Naive thymus-derived CD8-positive, alpha-beta T cell (primary cell): ENCODE data around the gene ESPN. TPM values are rescaled to one million over a fixed set of nuclear protein-coding genes. Genes with fewer than 3 reads are reported as not detected.
A peak's percentile ranks its signal among the peaks of the same experiment; 100 is the strongest.
"Not testable (repeated sequence)": the region's sequence is repeated elsewhere in the genome, so short reads cannot be mapped to it uniquely, and the experiment has no call there.

Experiments used
- ATAC-seq, 2 donors: fragments of 150-1000 bp; cut with Tn5 transposase in 1 of 2; sonication (Bioruptor Pico), chemical (Tn5 transposase) in 1 of 2; 1 replicate in 1 of 2; 2 replicates in 1 of 2; pipeline ENCODE4 v1.10.0; 2021; ENCODE audit warnings: mild to moderate bottlenecking in 2 of 2, moderate library complexity in 2 of 2
- POLR2A ChIA-PET: fragments of 350-600 bp; sonication (Branson Sonifier 250); formaldehyde crosslinking; loops from one replicate; lab custom pipeline; 2021; ENCODE audit warnings: antibody characterized with exemption; lab: Charles Lee
- DNase-seq, 10 donors: peaks; one replicate each; pipeline versions ENCODE4 v3.0.0 to v3.0.0-alpha.2; 2020 to 2022
- H3K27ac Mint-ChIP-seq, 10 donors: one replicate each; pipeline ENCODE4 v1.8.0; 2020 to 2022; ENCODE audit warnings: mild to moderate bottlenecking in 10 of 10, mixed read lengths in 10 of 10, moderate library complexity in 4 of 10, inconsistent platforms in 1 of 10
- H3K27me3 Mint-ChIP-seq, 5 donors: one replicate each; pipeline ENCODE4 v1.8.0; 2021 to 2022; ENCODE audit warnings: mixed read lengths in 5 of 5
- H3K36me3 Mint-ChIP-seq, 3 donors: one replicate each; pipeline ENCODE4 v1.8.0; 2020 to 2022; ENCODE audit warnings: mixed read lengths in 3 of 3, mild to moderate bottlenecking in 2 of 3, inconsistent platforms in 1 of 3
- H3K4me1 Mint-ChIP-seq, 4 donors: one replicate each; pipeline ENCODE4 v1.8.0; 2021 to 2022; ENCODE audit warnings: mixed read lengths in 4 of 4
- H3K4me3 Mint-ChIP-seq, 10 donors: one replicate each; pipeline ENCODE4 v1.8.0; 2020 to 2022; ENCODE audit warnings: mild to moderate bottlenecking in 10 of 10, mixed read lengths in 10 of 10, moderate library complexity in 6 of 10, inconsistent platforms in 1 of 10
- H3K9me3 Mint-ChIP-seq, 9 donors: one replicate each; pipeline ENCODE4 v1.8.0; 2020 to 2022; ENCODE audit warnings: mixed read lengths in 9 of 9, mild to moderate bottlenecking in 3 of 9, inconsistent platforms in 1 of 9, moderate library complexity in 1 of 9
- polyA plus RNA-seq, 3 donors: library from polyadenylated mRNA; unstranded; fragments of 300-500 nt; fragmentation: Illumina TruSeq; gene quantifications; one replicate each; pipeline ENCODE4 v1.2.3, GENCODE V29; 2021
- total RNA-seq, 8 experiments: library from RNA in 2 of 8; stranded (reverse) in 2 of 8; gene quantifications; one replicate each; pipeline ENCODE4 v1.2.3 and lab custom pipeline; 2021 to 2026

The ESPN gene
- total and polyA plus RNA-seq, 5 experiments from 2014 or later, result 0.12 to 2.4 (median 0.81) TPM

DNA sequence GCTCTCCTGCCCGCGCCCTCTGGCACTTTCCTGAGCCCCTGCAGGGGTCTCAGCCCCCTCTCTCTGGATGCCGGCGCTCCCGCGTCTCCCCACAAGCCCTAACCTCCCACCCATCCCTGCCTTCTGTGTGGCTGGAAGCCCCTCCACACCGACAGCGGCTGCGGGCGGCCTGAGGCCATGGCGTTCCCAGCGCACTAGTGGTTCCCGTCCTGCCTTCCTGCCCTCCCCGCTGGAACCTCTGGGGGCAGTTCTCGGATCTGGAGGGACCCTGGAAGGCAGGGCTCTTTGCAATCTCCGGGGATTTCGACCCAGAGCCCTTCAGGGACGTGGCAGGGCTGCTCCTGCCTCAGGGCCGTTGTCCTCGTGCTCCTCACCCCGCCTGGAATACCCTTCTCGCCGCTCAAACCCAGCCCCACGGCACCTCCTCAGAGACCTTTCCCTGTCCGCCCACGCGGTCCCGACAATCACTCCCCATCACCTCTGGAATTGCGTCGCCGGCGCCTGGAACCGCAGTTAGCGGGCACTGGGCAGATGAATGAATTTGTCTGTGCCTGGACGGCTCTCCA lies 493 bp upstream of the ESPN start:
- H3K27me3 Mint-ChIP-seq, result peaks cover 7 to 70% (median 22%) of the 10 kb centered on the region in 5 donors

DNA sequence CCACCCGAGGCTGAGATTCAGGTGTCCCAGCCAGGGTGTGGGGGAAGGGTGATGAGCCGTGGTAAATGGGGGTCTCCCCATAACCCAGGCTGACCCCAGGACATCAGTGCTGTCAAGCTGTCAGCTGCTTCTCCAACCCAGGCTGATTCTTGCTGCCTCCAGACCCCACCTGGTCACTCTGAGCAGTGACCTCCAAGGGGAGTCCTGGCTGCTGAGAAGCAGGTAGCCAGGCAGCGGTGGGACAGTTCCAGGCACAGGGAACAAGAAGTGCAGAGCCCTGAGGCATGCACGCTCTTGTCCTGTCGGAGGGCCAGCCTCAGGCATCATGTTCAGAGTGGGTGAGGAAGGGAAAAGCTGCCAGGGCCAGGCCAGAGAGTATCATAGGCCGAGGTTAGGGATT lies 1.1 kb downstream of the ESPN start:
- H3K9me3 Mint-ChIP-seq, result no peaks in the 10 kb centered on the region
- ATAC-seq (no peak), DNase-seq (no peak)
- POLR2A ChIA-PET, result interaction anchor here (1.3 kb wide), 1 partner anchor 15 kb away, joined by 3 read pairs; no protein-coding TSS in a partner anchor
- H3K27me3 Mint-ChIP-seq, result peaks cover 7 to 61% (median 26%) of the 10 kb centered on the region in 5 donors
- H3K36me3 Mint-ChIP-seq, result no peaks in the 10 kb centered on the region
- H3K4me3 Mint-ChIP-seq, result peak overlapping the region in 4 of 10 donors; percentile 19 to 50 (median 44)
- H3K27ac Mint-ChIP-seq, result peak overlapping the region in 1 of 10 donors; percentile 62
- peaks cover 9 to 18% (median 14%) of the 10 kb centered on the region in 4 donors for H3K4me1 Mint-ChIP-seq

More for the DNA sequence above, 493 bp upstream of the ESPN start:
- ATAC-seq, result peak; percentile 18 to 24
- Mint-ChIP-seq H3K27ac (peak overlapping the region in 2 of 10 donors; percentile 38 to 70), H3K4me3 (peak overlapping the region; percentile 52 to 81 (median 70)), H3K4me1 (peaks cover 9 to 22% (median 18%) of the 10 kb centered on the region in 4 donors), H3K9me3 (no peaks in the 10 kb centered on the region), H3K36me3 (no peaks in the 10 kb centered on the region)
- POLR2A ChIA-PET, result interaction anchor here (1.4 kb wide), 1 partner anchor 35 kb away, joined by 3 read pairs; no protein-coding TSS in a partner anchor
- no peak for DNase-seq

DNA sequence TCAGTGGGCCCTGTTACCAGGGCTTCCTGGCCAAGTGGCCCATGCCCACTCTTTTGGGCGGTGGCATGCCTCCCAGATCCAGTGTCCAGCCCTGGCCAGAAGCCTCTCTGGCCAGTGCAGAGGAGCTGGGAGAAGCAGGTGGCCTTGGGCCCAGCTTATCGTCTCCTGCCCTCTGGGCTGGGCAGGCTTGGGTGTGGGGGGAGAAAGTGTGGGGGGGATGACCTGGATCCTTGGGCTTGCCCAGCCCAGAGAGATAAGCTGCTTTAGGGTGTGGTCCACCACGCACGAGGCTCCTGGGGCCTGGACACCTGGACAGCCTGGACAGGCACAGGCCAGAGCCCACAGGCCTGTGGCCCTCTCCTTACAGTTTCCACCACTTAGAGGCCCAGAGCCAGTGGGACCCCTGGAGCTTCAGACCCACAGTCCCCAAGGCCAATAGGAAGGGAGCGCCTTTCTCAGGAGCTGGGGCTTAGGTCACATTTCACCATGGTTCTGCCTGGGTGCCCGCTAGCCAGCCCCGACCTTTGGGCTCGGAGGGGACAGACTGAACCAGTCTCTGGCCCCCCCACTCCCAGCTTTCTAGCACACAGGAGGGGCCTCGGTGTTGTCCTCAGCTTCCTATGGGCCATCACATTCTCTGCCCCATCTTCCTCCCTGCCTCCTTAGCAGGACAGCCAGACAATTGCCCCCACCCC lies 1.8 kb downstream of the ESPN start:
- H3K36me3 Mint-ChIP-seq, result no peaks in the 10 kb centered on the region
- H3K27me3 Mint-ChIP-seq, result peaks cover 4 to 54% (median 24%) of the 10 kb centered on the region in 5 donors
- POLR2A ChIA-PET, result interaction anchor here (1.3 kb wide), 1 partner anchor 14 kb away, joined by 3 read pairs; no protein-coding TSS in a partner anchor
- ATAC-seq, result no peak
- peak overlapping the region in 2 of 10 donors; percentile 14 to 47 for H3K4me3 Mint-ChIP-seq
- no peaks in the 10 kb centered on the region for H3K9me3 Mint-ChIP-seq
- DNase-seq, result no peak
- H3K27ac Mint-ChIP-seq, result no peak overlapping the region
- H3K4me1 Mint-ChIP-seq, result peaks cover 9 to 14% (median 10%) of the 10 kb centered on the region in 4 donors

DNA sequence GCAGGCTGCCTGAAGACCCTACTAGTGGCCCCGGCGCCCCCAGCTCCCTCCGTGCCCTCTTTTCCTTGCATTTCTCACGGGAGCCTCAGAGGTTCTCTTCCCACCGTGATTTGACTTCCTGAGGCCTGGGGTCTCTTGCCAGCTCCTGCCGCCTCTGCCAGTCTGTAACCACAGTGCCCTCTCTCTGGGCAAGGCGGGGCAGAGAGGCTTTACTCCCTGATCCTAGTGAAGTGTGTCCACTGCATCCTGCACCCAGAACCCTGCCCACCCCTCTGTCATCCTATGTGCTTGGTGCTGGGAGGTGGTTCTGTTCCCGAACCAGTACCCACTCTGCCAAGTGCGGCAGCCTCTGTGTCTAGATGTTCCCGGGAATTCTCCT lies 2.4 kb downstream of the ESPN start:
- H3K27me3 Mint-ChIP-seq, result peaks cover 2 to 48% (median 19%) of the 10 kb centered on the region in 5 donors

DNA sequence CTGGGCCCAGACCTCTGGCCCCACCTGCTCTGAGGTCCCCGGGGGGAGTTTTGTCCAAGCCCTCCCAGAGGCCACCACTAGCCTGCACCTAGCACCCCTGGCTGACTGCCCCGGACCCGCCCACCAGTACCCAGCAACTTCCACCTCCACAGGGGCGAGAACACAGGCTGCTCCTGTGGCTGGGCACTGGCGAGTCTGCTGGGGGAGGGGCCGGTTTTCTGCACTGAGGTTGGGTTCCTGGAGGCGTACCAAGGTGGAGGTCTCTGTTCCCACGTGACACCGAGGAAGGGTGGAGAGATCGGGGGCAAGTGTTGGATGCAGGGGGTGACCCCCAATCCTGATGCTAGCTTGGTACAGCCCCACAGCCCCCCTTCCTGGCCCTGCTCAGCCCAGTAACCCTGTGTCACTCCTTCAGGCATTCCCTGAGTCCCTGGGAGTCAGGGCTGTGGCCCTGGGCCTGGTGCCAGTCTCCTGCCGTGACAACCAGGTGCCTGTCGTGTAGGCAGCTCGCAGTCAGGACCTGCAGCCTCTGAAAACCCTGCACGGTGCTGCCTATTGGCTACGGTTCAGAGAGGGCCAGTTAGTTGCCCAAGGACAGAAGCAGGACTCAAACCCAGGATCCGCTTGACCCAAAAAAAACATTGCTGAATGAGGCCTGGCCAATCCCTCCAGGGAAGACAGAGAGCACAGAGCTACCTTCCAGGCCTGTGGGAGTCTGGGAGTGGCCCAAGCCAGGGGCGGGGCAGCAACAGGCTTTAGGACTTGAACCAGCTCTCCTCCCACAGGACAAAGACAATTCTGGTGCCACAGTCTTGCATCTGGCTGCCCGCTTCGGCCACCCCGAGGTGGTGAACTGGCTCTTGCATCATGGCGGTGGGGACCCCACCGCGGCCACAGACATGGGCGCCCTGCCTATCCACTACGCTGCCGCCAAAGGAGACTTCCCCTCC lies 3.1 kb downstream of the ESPN start:
- Mint-ChIP-seq H3K4me3 (no peak overlapping the region), H3K27me3 (peaks cover under 1 to 42% (median 18%) of the 10 kb centered on the region in 5 donors), H3K27ac (peak overlapping the region in 1 of 10 donors; percentile 76), H3K4me1 (peaks cover 9 to 14% (median 10%) of the 10 kb centered on the region in 4 donors), H3K36me3 (no peaks in the 10 kb centered on the region), H3K9me3 (no peaks in the 10 kb centered on the region)
- POLR2A ChIA-PET, result no interaction called here
- DNase-seq (no peak), ATAC-seq (no peak)

More for the DNA sequence above, 2.4 kb downstream of the ESPN start:
- Mint-ChIP-seq H3K9me3 (no peaks in the 10 kb centered on the region), H3K4me1 (peaks cover 9 to 14% (median 10%) of the 10 kb centered on the region in 4 donors), H3K36me3 (no peaks in the 10 kb centered on the region), H3K27ac (no peak overlapping the region), H3K4me3 (peak overlapping the region in 1 of 10 donors; percentile 47)
- ATAC-seq, result no peak
- POLR2A ChIA-PET, result interaction anchor here (1.3 kb wide), 1 partner anchor 14 kb away, joined by 3 read pairs; no protein-coding TSS in a partner anchor
- no peak for DNase-seq

DNA sequence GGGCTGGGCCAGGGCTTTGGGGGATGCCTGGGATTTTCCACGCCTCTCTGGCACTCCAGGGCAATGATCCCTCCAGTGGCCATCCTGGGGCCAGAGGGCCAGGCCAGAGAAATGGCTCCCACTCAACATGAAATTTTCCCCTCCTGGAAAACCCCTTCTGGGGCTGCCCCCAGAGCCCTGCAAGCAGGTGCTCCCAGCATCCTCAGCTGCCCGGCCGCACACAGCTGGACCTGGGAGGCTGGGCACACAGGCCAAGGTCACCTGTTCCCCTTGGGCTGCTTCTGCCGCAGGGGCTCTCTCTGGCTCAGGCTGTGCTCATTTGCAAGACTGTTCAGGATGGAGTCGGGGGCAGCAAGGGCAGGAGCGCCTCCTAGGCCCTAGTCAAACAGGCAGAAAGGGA lies 3.9 kb downstream of the ESPN start:
- H3K9me3 Mint-ChIP-seq, H3K27ac Mint-ChIP-seq, H3K36me3 Mint-ChIP-seq, ATAC-seq, H3K4me3 Mint-ChIP-seq, POLR2A ChIA-PET, DNase-seq: not testable (repeated sequence)
- Mint-ChIP-seq H3K27me3 (peaks cover 0 to 36% (median 16%) of the 10 kb centered on the region in 5 donors), H3K4me1 (peaks cover 8 to 12% (median 9%) of the 10 kb centered on the region in 4 donors)

DNA sequence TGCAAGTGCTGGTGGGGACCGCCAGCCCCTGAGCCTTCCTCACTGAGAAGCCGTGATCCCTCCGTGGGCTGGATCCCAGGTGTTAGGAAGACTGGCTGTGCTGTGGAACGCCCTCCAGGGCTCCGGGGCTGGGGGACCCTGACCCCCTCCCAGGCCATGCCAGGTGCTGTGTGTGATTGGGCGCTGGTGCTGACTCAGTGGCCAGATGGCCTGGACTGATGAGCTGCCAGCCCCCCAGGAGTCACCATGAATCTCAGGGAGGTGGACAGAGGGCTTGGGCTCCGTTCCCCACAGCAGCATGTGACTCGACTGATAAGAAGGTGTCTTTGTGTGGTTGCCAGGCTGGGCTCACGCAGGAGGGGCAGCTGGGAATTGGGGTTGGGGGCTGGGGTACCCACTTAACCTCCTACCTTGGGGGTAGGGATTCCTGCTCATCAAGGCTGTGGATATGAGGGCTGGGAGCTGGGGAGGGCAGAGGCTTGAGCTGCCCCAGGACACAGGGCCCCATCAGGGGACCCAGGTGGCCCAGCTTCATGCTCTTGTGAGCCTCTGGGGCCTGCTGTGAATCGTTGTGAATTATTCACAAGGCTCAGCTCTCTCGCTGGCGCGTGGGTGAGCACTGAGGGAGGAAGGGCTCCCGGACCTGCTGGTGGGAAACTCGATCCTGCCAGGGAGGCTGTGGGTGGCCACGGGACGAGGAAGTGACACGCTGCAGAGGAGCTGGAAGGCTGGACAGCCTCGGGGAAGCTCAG lies 5.3 kb downstream of the ESPN start:
- H3K4me1 Mint-ChIP-seq, POLR2A ChIA-PET, H3K27ac Mint-ChIP-seq, H3K9me3 Mint-ChIP-seq, DNase-seq, ATAC-seq, H3K36me3 Mint-ChIP-seq, H3K4me3 Mint-ChIP-seq: not testable (repeated sequence)
- H3K27me3 Mint-ChIP-seq, result peaks cover 2 to 27% (median 15%) of the 10 kb centered on the region in 5 donors

DNA sequence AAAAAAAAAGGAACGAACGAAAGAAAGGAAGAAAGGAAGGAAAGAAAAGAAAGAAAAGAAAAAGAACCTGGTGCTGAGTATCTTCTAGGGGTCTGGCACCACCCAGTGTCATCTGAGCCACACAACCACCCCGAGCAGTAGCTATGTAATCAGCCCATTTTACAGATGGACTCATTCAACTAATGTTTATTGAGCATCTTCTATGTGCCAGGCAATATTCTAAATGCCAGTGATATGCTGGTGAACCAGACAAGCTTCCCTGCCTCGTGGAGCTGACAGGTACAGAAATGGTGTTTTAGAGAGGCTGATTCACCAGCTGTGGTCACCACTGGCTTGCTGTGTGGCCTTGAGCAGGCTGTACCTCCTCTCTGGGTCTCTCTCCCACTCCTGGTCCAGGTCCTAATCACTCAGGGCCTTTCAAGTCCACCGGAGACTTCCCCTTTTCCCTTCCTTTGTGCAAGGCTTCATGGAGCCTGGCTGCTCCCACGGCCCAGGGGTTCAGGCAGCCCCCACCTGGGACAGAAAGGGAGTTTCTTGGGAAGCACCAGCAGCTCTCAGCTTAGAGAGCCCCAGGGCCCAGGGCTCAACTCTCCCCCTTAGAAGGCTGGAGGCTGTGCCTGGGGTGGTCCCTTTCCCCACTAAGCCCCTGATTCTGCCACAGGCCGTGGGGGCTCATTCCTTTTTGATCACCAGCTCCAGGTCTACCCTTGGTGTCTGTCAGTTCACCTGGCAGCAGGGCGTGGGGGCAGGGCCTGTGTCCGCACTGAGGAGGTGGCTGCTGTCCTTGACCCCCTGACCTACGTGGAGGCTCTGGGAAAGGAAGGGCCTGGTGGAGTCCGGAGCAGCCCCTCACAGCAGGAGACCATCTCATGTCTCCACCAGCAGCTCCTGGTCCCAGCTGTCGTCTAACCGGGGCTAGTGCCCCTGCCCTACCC lies 7.3 kb downstream of the ESPN start:
- not testable (repeated sequence) for H3K36me3 Mint-ChIP-seq, DNase-seq, H3K9me3 Mint-ChIP-seq, H3K27ac Mint-ChIP-seq, ATAC-seq, H3K4me3 Mint-ChIP-seq, H3K4me1 Mint-ChIP-seq
- POLR2A ChIA-PET, result interaction anchor here (0.7 to 0.9 kb wide), 2 partner anchors 9 to 64 kb away, joined by 5 to 6 read pairs; no protein-coding TSS in a partner anchor
- H3K27me3 Mint-ChIP-seq, result peaks cover 2 to 24% (median 13%) of the 10 kb centered on the region in 5 donors

DNA sequence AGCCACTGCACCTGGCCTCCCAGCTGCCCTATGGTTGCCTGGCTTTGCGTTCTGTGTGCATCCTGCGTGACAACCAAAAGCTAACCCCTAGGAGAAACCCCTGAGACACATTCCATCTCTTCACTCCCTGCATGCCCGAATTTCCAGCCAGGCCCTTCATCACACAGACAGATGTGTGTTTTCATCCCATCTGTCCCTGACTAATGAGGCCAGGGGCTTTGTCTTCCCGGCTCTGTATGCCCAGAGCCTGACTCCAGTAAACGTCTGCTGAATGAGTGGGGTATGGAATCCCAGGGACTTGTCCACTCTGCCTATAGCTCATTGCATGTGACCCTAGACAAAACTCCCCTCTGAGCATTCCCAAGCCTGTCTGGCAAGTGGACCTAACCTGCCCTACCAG lies 9.6 kb downstream of the ESPN start:
- no peak overlapping the region for H3K27ac Mint-ChIP-seq
- H3K4me3 Mint-ChIP-seq, result no peak overlapping the region
- ATAC-seq, result no peak
- no peaks in the 10 kb centered on the region for H3K9me3 Mint-ChIP-seq
- DNase-seq, result no peak
- peaks cover 7 to 35% (median 17%) of the 10 kb centered on the region in 5 donors for H3K27me3 Mint-ChIP-seq
- no peaks in the 10 kb centered on the region for H3K36me3 Mint-ChIP-seq
- POLR2A ChIA-PET, result no interaction called here
- peaks cover 5 to 12% (median 6%) of the 10 kb centered on the region in 4 donors for H3K4me1 Mint-ChIP-seq

DNA sequence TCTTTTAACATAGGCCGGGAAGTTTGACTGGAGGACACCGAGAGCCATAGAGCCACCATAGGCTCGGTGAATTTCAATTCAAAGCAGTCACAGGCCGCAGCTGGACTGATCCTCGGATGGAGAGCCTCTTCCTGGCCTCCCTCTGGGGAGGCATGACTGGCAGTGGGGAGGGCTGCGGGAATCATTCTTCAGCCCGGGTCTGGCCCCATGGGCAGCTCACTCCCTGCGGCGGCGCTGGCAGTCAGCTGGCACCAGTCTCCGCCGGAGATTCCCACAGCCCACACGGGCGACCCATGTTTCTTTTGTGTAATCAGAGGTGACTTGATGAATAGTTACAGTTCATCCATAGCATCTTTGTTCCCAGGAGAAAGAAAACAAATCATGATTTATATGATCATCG lies 10.6 kb downstream of the ESPN start:
- no peak for DNase-seq
- H3K27ac Mint-ChIP-seq, result no peak overlapping the region
- H3K27me3 Mint-ChIP-seq, result peaks cover 11 to 43% (median 20%) of the 10 kb centered on the region in 5 donors
- H3K9me3 Mint-ChIP-seq, result no peaks in the 10 kb centered on the region
- no peak overlapping the region for H3K4me3 Mint-ChIP-seq
- ATAC-seq, result no peak
- H3K36me3 Mint-ChIP-seq, result no peaks in the 10 kb centered on the region
- POLR2A ChIA-PET, result no interaction called here
- peaks cover 8 to 17% (median 11%) of the 10 kb centered on the region in 4 donors for H3K4me1 Mint-ChIP-seq

DNA sequence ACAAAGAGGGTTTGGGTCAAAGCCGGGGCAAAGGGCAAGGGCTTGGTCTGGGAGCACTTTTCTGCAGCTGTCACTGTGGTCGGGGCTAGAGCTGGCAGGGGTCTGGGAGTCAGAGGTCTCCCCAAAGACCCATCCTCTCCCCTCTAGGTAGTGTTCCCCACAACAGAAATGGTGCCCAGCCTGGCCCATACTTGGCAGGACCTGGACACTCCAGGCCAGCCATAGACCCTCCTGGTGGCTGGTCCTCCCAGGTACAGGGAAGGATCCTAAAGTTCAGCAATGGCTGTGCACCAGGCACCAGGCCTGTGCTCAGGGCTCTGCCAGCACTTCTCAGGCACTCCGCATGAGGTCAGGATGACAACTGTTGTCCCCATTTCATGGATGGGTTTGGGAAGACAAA lies 11.0 kb downstream of the ESPN start:
- Mint-ChIP-seq H3K27me3 (peaks cover 11 to 43% (median 15%) of the 10 kb centered on the region in 5 donors), H3K9me3 (no peaks in the 10 kb centered on the region), H3K4me3 (no peak overlapping the region), H3K27ac (no peak overlapping the region), H3K36me3 (no peaks in the 10 kb centered on the region), H3K4me1 (peaks cover 8 to 17% (median 11%) of the 10 kb centered on the region in 4 donors)
- DNase-seq, result no peak
- POLR2A ChIA-PET, result no interaction called here
- ATAC-seq, result no peak
